ENCODE results near the gene TERF2IP.

- TF ChIP-seq, protein P1, sequence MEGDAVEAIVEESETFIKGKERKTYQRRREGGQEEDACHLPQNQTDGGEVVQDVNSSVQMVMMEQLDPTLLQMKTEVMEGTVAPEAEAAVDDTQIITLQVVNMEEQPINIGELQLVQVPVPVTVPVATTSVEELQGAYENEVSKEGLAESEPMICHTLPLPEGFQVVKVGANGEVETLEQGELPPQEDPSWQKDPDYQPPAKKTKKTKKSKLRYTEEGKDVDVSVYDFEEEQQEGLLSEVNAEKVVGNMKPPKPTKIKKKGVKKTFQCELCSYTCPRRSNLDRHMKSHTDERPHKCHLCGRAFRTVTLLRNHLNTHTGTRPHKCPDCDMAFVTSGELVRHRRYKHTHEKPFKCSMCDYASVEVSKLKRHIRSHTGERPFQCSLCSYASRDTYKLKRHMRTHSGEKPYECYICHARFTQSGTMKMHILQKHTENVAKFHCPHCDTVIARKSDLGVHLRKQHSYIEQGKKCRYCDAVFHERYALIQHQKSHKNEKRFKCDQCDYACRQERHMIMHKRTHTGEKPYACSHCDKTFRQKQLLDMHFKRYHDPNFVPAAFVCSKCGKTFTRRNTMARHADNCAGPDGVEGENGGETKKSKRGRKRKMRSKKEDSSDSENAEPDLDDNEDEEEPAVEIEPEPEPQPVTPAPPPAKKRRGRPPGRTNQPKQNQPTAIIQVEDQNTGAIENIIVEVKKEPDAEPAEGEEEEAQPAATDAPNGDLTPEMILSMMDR (conservative IDR thresholded peaks at IDR 0.05; ENCODE audit: low read length), result no peak
- TF ChIP-seq EZH2phosphoT487 (IDR thresholded peaks at IDR 0.05; ENCODE audit: borderline replicate concordance, low read depth, low read length), result no peak
These were observed 32.0 kb upstream of the TERF2IP start for GRCh38 chr16:75615619-75616018.

Data from OCI-LY7 (cell line).